Measurements from ENCODE around the gene KSR1. TPM values are rescaled to one million over a fixed set of nuclear protein-coding genes. Genes with fewer than 3 reads are reported as not detected.

KSR1 gene
- total and polyA plus RNA-seq, 2 experiments from 2014 or later = 7.8 to 53.2 TPM

- TF ChIP-seq, protein P1, sequence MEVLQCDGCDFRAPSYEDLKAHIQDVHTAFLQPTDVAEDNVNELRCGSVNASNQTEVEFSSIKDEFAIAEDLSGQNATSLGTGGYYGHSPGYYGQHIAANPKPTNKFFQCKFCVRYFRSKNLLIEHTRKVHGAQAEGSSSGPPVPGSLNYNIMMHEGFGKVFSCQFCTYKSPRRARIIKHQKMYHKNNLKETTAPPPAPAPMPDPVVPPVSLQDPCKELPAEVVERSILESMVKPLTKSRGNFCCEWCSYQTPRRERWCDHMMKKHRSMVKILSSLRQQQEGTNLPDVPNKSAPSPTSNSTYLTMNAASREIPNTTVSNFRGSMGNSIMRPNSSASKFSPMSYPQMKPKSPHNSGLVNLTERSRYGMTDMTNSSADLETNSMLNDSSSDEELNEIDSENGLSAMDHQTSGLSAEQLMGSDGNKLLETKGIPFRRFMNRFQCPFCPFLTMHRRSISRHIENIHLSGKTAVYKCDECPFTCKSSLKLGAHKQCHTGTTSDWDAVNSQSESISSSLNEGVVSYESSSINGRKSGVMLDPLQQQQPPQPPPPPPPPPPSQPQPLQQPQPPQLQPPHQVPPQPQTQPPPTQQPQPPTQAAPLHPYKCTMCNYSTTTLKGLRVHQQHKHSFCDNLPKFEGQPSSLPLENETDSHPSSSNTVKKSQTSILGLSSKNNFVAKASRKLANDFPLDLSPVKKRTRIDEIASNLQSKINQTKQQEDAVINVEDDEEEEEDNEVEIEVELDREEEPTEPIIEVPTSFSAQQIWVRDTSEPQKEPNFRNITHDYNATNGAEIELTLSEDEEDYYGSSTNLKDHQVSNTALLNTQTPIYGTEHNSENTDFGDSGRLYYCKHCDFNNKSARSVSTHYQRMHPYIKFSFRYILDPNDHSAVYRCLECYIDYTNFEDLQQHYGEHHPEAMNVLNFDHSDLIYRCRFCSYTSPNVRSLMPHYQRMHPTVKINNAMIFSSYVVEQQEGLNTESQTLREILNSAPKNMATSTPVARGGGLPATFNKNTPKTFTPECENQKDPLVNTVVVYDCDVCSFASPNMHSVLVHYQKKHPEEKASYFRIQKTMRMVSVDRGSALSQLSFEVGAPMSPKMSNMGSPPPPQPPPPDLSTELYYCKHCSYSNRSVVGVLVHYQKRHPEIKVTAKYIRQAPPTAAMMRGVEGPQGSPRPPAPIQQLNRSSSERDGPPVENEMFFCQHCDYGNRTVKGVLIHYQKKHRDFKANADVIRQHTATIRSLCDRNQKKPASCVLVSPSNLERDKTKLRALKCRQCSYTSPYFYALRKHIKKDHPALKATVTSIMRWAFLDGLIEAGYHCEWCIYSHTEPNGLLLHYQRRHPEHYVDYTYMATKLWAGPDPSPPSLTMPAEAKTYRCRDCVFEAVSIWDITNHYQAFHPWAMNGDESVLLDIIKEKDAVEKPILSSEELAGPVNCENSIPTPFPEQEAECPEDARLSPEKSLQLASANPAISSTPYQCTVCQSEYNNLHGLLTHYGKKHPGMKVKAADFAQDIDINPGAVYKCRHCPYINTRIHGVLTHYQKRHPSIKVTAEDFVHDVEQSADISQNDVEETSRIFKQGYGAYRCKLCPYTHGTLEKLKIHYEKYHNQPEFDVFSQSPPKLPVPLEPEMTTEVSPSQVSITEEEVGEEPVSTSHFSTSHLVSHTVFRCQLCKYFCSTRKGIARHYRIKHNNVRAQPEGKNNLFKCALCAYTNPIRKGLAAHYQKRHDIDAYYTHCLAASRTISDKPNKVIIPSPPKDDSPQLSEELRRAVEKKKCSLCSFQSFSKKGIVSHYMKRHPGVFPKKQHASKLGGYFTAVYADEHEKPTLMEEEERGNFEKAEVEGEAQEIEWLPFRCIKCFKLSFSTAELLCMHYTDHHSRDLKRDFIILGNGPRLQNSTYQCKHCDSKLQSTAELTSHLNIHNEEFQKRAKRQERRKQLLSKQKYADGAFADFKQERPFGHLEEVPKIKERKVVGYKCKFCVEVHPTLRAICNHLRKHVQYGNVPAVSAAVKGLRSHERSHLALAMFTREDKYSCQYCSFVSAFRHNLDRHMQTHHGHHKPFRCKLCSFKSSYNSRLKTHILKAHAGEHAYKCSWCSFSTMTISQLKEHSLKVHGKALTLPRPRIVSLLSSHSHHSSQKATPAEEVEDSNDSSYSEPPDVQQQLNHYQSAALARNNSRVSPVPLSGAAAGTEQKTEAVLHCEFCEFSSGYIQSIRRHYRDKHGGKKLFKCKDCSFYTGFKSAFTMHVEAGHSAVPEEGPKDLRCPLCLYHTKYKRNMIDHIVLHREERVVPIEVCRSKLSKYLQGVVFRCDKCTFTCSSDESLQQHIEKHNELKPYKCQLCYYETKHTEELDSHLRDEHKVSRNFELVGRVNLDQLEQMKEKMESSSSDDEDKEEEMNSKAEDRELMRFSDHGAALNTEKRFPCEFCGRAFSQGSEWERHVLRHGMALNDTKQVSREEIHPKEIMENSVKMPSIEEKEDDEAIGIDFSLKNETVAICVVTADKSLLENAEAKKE (CRISPR knock-in tag; IDR thresholded peaks at IDR 0.05) = no peak
These were observed 1.1 kb downstream of the KSR1 start (continued) for GRCh38 chr17:27457360-27457715.

DNA sequence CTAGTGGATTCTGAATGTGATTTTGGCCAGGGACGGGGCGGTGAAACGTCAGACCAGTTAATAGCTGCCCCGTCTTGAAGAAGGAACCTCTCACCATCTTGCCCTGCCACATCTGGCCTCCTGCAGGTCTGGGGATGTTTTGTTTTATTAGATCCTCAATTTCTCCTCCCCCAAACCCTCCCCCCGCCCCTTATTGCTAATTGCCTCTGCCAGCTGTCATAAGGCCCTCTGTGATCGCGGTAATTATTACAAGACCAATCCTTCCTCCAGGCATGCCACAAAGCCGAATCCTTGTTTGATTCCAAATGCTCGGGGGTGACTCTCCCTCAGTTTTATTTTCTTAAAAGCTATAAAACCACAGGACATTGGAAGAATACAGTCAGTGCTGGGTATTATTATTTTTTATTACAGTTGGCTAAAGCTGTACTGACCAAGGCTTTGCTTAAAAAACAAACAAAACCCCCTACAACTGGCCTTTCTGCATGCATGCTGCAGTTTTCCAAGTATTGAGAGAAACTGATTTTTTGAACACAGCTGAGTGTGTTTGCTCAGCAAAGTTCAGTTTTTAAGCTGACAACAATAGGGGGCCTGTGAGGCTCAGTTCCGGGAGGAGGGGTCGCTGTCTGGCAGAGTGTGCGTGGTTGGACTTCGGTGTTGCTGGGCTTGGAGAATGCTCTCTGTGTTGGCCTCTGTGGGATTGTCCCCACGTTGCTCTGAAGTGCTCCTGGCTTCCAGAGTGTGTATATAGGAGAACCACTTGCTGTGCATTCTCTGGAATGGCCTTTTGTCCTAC, 1.7 kb downstream of the KSR1 start:
- Histone ChIP-seq H3K27me3 (ENCODE audit: insufficient read depth) (peaks cover 12% of the 10 kb centered on the region), H3K36me3 (ENCODE audit: insufficient read depth) (no peaks in the 10 kb centered on the region), H3K27ac (ENCODE audit: low read depth) (0 out of 2 replicates have a peak overlapping the region, but pooled peaks have one; percentile 18), H3F3A (replicated peaks; ENCODE audit: low read depth) (peaks cover 8% of the 10 kb centered on the region; the same call in 1 of the 2 replicates), H4K20me1 (replicated peaks; ENCODE audit: insufficient read depth) (peaks cover 18% of the 10 kb centered on the region), H3K4me1 (ENCODE audit: insufficient read depth) (peaks cover 49% of the 10 kb centered on the region), H3K9me2 (ENCODE audit: insufficient read depth) (no peaks in the 10 kb centered on the region), H3K4me3 (peak overlapping the region; percentile 96), H3K79me2 (replicated peaks; ENCODE audit: insufficient read depth) (peaks cover 61% of the 10 kb centered on the region), H2AFZ (no peak overlapping the region), H3K4me2 (peak overlapping the region; percentile 100)
- peaks cover 47% of the 10 kb centered on the region for H3K4me1 Mint-ChIP-seq
- peaks cover 12% of the 10 kb centered on the region for H3K27me3 Mint-ChIP-seq (ENCODE audit: insufficient read depth, low read depth, poor library complexity)
- H3K4me3 Mint-ChIP-seq = peak overlapping the region; percentile 91
- DNase-seq (ENCODE audit: low spot score) = peak; percentile 45
- no peak for TF ChIP-seq ZNF331 (CRISPR knock-in tag; IDR thresholded peaks at IDR 0.05; ENCODE audit: low read depth)
- TF ChIP-seq CTCF (conservative IDR thresholded peaks at IDR 0.05; ENCODE audit: low read depth in 2 of 2) = 0 out of 4 replicates have a peak, but pooled peaks of 1 of the 2 experiments have one; percentile 10
- ATAC-seq = no peak
- no peak overlapping the region for H3K27ac Mint-ChIP-seq
- no peaks in the 10 kb centered on the region for H3K9me3 Mint-ChIP-seq
- H3K36me3 Mint-ChIP-seq (ENCODE audit: low read depth) = peaks cover 4% of the 10 kb centered on the region; the same call in 1 of the 3 replicates
